ENCODE measurements around the gene WWOX.
A peak's percentile ranks its signal among the peaks of the same experiment; 100 is the strongest.

Gene WWOX

DNA sequence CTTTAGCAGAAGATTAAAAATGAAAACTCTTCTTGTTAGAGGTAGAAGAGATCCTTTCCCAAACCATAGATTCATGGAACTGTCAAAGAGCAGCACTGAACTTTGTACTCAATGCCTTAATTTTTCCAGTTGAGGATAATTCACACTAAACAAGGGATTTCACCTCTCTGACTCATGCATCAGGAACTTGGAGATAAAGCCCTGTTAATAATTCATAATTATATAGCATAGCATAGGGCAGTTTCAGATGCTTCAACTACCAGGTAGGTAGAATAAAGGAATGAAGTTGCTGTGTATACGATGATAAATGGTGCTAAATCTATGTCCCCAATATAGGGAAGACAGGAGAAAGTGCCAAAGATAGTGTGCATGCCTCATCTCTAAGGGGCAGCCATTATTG is 1050.7 kb downstream of the WWOX start:
- no peak for DNase-seq

DNA sequence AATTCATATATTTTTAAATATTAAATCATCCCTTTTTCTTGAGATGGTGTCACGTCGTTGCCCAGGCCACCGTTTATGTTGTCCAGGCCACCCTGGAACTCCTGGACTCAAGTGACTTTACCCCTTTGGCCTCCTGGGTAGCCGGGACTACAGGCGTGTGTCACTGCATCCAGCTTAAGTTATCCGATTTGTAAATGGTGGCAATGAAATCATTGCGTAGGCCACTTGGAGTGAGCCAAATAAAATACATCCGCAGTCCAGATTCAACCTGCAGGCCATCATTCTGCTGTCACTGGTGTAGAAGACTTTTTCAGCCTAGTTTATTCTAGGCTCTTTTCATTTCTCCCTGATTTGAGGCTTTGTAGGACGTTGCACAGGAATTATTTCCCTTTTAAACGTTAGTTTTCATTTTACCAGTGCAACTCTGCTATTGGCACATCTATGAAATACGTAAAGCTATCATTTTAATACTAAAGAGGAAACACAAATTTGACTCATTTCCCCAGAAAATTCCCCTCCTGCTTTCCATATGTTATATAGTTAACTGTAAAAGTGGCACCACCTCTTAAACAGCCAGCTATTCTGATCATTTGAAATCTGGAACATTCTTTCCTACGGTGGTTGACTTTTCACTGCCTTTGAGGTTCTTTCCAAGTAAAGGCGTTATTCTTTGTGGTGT is 1051.3 kb downstream of the WWOX start:
- no peak for DNase-seq

GRCh38 chr16:79154086-79154485 is 1054.6 kb downstream of the WWOX start:
- DNase-seq = no peak

DNA sequence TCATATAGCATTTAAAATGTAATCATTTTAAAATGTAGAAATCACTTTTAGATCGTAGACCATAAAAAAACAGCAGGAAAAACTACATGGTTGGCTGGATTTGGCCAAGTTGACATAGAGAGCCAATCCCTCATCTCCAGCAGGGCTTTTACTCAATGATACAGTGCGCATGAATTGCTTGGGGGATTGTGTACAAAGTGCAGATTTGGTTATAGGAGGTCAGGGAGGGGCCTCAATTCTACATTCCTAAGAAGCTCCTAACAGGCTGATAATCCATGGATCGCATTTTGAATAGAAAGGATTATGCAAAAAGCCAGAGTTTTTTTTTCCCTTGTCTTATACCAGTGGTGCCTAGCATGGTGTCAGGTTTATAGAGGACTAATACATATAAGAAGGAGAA is 1056.0 kb downstream of the WWOX start:
- DNase-seq = no peak

DNA sequence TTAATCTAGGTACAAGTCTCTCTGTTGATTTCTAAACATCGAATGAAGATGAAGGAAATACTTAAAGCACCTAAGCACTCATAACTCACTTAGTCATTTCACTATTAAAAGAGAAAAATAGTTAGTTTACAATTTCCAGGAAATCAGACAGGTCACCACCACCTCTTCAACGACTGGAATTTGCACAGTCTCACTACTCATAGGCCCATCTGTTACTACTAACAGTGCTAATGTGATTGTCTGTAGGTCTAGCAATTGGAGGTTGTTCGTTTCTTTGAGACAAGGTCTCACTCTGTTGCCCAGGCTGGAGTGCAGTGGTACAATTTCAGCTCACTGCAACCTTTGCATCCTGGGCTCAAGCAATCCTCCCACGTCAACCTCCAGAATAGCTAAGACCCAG is 1056.5 kb downstream of the WWOX start:
- no peak for DNase-seq

DNA sequence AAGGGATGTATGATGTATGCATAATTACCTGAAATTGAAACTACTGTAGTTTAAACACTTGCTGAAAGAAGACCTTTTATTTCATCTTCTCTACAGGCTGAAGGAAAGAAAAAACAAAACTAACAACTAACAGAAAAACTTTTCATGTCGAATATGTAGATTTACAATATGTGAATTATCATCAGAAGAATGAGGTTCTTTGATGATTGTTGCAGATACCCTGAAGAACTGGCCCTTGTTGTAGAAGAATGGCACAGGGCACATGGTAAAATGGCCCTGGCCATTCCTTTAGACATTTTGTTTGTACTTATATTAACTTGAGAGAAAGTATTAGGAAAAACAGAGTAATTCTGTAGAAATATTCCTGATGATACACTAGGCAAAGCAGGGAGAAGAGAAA is 1057.3 kb downstream of the WWOX start:
- DNase-seq = no peak

DNA sequence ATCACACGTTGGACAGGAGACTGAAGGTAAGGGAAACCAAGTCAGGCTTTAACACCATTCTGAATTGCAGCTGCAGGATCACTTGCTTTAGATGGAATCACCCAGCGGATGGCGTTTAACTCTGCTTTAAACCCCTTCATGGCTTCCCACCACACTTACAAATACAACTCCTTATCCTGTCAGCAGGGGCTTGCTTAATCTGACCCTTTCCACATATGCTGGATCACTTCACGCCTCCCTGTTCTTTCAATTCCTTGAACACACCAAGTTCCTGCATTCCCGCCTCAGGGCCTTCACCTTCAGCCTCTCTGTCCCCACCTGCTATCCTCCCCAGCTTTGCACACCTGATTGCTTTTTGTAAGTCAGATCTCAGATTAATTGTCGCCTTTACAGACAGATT is 1058.9 kb downstream of the WWOX start:
- DNase-seq = no peak

DNA sequence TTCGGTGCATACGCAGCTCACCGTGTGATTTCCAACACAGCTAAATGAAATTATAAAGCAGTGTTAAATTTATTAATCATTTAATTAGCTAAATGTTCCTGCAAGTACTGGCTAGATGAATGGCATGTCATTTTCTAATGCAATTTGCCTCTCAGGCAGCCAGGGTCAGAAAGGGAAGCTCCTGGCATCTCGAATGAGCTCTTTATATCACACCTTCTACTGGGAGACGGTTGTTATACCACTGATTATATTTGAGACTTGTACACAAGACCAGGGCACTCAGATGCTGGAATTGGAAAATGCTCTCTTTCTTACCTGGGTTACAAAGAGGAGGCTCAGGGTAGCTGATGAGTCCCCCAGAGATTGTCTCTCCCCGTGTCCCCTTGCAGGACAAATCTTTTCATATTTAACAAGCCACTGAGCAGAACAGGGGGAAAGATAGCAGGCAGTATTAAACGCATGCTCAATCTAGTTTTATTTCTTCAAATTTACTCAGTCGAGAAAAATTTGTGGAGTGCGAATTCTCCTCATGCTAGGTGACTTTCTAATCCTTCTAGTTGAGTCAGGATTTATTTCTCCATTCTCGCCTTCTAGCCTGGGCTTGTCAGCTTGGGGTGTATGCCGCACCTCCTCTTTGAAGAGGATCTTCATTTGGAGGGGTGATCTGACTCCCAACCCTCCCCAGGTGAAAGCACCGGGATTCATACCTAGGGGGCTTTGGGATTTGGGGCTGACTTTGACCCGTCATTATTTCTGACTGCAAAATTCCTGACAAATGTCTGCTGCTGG is 1060.0 kb downstream of the WWOX start:
- no peak for DNase-seq

DNA sequence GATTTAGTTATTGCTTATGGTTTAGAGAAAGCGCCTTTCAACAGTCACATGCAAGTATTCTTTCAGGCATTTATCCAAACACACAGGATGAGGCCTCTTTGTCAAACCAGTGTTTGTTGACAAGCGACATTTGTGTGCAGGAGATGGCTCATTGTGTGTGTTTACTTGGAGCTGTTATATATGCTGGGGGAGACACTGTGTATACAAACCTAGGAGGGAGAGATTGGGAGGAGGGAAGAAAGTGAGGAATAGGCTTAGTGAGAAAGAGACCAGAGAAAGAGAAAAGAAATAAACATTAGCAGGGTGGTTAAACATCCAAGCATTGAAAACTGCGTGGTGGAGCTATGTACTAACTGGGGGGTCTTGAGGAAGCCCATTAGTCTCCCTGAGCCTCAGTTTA is 1063.5 kb downstream of the WWOX start:
- no peak for DNase-seq

DNA sequence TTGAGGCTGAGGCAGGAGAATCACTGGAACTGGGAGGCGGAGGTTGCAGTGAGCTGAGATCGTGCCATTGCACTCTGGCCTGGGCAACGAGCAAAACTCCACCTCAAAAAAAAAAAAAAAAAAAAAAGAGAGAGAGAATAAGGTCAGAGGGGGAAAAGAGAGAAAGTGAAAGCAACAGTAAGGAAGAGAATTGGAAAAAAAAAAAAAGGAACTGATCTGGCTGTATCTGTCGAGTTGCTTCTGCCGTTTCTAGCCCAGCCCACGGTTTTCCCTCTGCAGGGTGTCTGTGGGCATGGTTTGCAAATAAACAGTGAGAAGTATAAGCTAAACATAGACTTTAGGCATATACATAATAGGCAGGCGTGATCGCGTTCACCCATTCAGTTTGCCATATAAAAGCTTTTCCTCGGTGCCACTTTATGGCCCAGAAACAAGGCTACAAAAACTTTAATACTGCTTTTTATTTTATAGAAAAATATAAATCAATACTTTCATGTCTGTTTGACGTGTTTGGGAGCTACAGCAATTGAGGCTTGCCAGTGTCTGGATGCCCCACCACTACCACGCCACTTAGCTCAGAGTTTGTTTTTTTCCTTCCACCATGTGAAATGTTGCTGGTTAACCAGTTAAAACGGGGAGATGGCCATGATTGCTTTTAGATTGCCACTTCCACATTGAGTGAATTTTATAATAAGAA is 1064.4 kb downstream of the WWOX start:
- no peak for DNase-seq

DNA sequence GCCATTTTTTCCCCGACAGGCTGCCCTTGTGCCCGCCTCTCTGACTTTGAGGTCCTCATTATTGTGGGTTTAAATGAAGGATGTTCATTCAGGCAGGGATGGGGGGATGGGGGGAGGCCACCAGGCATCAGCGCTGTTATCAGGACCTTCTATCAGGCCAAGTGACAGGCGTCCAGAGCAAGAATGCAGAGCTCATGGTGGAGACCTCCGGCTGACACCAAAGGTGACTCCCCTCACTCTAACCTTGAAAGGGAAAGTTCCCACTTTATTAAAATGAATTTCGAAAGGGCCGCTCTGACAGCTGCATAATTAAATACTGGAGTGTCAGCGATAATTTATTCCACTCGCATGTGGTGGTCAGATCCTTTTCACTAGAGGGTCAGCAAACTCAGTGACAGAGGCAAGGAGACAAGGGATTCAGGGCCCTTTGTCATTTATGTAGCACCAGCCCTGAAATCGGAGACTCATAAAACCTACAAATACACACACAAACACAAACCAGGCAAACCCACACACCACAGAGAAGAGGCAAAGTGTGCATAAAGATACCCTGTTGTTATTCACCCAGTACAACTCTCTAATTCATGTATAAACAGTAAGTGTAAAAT is 1065.0 kb downstream of the WWOX start:
- DNase-seq = no peak

GRCh38 chr16:79165079-79165478 is 1065.6 kb downstream of the WWOX start:
- DNase-seq = no peak

DNA sequence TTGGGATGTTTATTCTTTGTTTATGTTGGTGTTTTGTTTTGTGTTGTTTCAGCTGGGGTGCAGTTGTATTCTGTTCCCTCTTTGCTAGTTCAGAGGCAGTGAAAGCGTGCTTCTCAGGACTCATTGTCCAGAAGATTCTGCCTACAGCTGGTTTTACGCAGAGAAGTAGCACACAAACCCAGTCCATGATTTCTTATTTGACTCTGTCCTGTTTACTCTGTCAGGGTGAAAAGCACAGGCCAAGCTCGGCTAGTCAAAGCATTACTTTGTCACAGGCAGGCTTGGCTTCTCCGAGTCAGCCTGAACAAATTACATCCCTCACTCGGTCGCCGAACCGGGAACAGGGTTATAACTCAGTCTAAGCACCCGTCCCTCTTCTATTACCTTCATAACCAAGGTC is 1066.1 kb downstream of the WWOX start:
- no peak for DNase-seq

- no peak for DNase-seq
Observed at GRCh38 chr16:79167893-79168292, 1068.4 kb downstream of the WWOX start.

- DNase-seq = no peak
Observed at GRCh38 chr16:79168321-79168720, 1068.9 kb downstream of the WWOX start.

DNA sequence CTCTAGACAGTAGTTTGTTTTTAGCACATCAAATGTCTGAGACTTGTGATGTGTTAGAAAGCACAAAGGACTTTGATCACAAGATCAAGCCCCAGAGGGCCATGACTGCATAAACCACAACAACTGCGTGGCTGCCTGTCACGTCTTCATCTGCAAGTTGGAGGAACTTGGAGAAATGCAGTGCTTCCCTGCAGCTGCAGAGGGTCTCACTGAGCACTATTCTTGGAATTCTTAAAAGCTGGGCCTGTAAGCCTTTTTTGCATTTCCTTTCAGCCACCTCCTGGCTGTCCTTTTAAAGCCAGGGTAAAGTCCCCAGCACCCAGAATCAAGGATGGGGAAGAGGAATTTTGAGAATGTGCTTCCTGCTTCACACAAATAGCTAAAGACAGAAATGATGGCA is 1069.8 kb downstream of the WWOX start:
- DNase-seq = no peak

GRCh38 chr16:79170555-79171246 is 1071.2 kb downstream of the WWOX start:
- DNase-seq = no peak

GRCh38 chr16:79171504-79171903 is 1072.0 kb downstream of the WWOX start:
- DNase-seq = no peak

- DNase-seq = peak; percentile 0
Observed at GRCh38 chr16:79171931-79172705, 1072.7 kb downstream of the WWOX start.

DNA sequence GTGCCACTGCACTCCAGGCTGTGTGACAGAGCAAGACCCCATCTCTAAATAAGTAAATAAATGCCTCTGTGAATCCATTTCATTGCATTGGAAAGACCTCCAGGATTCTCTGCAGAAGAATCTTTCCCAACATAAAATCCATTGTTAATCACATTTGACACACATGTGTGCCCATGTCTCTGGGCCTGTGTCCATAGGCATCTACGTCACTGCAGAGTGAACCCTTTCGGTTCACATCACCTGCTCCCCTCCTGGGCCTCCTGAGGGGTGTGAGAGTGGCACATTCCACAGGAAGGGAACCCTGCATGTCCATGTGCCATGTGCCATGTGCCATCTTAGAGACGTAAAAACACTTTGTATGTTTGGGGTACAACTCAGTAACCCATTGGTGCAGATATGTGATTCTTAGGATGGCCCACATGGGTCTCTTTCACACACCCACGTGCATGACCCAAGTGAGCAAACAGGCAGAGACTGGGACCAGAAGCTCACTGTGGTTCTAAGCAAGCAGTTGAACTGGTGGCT is 1073.6 kb downstream of the WWOX start:
- no peak for DNase-seq

DNA sequence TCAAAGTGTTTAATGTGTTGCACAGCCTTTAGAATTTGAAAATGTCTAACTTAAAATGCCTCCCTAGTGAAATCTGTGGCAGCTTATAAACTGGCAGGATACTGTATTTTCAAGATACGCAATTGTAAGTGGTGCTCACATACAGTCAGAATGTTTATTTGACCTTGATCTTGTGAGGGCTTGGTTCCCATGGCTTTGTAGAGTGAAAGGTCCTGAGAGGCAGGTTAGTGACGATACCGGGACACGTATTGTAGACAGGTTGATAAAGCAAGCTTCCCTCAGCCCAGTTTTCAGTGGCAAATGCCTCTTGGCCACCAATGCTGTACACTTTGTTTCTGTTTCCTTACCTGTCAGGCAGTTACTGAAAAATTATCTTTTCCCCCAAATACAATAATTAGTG is 1074.5 kb downstream of the WWOX start:
- DNase-seq = no peak

Data from NCI-H526 treated with DMSO at 0.1 percent for 48 hours (cell line).